NCI-H1417 treated with DMSO at 0.1 percent for 48 hours (cell line): Measurements from ENCODE around the gene DNHD1.

Experiments used
- DNase-seq: peaks from one replicate; lab custom pipeline; 2025; lab: John Stamatoyannopoulos, UW

Gene DNHD1

GRCh38 chr11:6612213-6613041 is 115.3 kb downstream of the DNHD1 start, which contains the start of gene TAF10:
TAF10 (minus strand) TSS chr11:6612216; CDS start chr11:6612189, 27 bp downstream.
- DNase-seq, result peak; percentile 65

DNA sequence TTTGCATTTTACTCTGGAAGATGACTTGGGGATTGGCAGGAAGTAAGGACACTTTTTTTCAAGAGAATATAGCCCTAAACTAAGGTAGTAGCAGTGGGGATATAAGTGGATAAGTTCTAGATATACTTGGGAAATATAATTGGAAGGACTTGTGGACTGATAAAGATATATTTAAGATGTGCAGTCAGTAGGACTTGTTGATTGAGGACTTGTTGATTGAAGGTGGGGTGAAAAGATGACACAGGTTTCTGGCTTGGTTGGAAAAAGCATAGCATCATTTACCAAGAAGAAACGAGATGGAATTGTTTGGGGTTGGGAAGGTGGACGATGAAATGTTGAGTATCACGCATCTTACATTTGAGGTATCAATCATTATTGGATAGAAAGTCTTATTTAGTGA is 116.4 kb downstream of the DNHD1 start:
- DNase-seq, result no peak

- no peak for DNase-seq
These were observed 117.4 kb downstream of the DNHD1 start for GRCh38 chr11:6614446-6614845.

DNA sequence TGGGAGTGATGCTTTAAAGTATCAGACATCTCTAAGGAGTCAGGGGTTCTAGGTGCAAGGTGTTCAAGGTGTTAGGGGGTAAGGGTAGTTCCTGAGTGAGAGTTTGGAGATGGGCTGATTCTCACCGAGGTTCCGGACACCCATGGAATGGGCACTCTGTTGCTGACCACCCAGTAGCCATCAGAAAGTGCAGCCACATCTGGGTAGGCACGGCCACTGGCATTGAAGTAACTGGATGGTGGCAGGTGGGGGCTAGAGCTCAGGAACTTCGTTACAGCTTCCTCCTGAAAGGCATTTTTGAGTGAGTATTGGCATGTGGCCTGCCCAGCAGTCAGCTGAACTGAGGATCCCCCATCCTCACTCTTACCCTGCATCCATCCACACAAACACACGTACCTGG is 118.0 kb downstream of the DNHD1 start:
- no peak for DNase-seq

- no peak for DNase-seq
These were observed 119.0 kb downstream of the DNHD1 start for GRCh38 chr11:6615882-6616585.

- no peak for DNase-seq
These were observed 119.6 kb downstream of the DNHD1 start for GRCh38 chr11:6616596-6617250.

GRCh38 chr11:6617315-6617781 is 120.3 kb downstream of the DNHD1 start:
- DNase-seq, result no peak

DNA sequence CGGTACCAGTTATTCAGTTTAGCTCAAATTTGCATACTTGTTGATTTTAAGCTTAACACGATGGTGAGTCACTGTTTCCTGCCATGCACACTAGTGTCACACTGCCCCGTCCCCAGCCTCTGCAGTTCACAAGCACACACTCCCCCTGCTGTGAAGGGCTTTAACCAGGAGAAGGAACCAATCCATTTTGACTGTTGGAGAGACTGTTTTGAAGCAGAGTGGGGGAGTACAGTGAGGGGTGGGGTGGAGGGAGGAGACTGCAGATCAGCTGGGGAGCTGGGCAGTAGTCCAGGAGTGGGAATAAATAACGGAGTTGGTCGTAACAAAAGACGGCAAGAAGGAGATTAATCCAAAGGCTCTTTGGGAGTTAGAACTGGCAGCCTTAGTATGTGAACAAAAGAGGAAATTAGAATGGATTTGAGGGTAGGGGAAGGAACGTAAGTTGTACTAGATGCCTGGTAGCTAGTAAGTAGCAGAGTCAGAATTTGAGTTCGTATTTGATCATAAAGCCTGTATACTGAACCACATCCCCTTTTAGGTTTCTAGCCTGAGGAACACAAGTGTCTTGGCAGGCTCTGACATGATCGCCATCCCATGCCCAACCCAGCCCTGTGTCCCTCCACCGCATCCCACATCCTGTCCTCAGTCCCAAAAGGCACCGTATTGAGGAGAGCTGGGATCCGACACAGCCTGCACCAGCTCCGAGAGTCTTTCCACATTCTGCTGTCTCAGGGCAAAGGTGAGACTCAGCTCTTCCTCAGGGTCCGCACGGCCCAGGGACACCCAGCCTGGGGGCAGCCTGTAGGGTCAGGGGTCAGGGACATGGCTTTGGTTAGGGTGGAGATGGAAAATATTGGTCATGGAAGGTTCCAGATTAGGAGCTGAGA is 121.3 kb downstream of the DNHD1 start:
- no peak for DNase-seq

DNA sequence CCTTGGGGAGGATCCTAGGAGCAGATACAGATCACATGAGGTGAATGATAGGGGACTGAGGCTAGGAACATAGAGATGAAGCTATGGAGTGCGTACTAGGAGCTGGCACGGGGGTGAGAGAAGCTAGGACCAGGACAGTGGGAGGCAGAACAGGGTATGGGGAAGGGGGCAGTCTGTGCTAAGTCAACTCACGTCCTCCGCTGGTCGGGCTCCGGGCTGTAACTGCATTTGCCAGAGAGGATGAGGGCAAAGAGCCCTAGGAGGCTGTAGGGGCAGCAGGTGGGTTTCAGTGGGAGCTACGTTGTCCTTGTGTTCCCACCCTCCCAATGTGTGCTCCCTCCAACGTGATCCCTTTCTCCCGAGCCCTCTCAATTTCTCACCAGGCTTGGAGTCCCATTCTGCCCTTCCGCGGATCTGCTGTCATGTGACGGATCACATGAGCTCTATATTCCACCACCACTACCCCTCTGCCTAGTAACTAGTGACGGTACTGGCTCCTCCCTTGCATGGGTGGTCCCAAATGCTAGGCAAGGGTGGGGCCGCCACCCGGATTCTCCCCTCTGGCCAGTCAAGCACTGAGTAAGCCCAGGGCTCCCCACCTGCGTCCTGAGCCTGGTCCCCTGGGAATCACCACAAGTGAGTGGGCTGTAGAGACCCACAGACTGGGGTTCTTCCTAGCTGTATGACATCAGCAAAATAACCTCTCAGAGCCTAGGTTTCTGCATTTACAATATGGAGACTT is 122.1 kb downstream of the DNHD1 start, which contains the start of gene TPP1:
Gene TPP1 (minus strand): TSS at position 419 of the 742 bp plus-strand sequence. CDS start 22 bp downstream, at position 397.
- DNase-seq, result peak; percentile 81

GRCh38 chr11:6620636-6621035 is 123.6 kb downstream of the DNHD1 start:
- no peak for DNase-seq
